HG03064 (cell line): Measurements from ENCODE around the gene RXRA.
"Not testable (repeated sequence)": the region's sequence is repeated elsewhere in the genome, so short reads cannot be mapped to it uniquely, and the experiment has no call there.

Source experiments
- ATAC-seq: cut with Tn5 transposase; IDR thresholded peaks from one replicate; pipeline ENCODE4 v1.9.1; 2021; ENCODE audit warnings: low read depth; ENCODE audit not compliant: unreplicated experiment

The RXRA gene

DNA sequence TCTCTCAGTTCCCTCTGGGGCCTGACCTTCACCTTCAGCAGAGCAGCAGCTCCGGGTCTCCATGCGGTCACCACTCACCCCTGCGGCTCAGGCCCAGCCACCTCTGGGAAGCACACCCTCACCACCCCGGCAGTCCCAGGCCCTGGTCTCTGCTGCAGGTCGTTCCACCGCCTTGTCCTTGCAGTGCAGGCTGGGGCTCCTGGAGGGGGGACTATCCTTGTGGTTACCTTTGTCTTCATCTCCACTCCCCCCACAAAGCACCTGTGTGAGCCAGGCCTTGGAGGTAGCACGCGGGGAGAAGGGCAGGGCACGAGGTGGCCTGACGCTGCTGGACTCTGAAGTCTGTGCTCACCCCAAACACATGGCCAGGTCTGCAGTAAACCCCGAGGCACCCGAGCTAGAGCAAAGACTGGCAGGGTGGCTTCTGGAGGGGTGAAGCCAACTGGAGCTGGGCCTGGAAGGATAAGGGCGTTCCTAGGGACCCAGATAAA is 33.2 kb upstream of the RXRA start:
- no peak for ATAC-seq

DNA sequence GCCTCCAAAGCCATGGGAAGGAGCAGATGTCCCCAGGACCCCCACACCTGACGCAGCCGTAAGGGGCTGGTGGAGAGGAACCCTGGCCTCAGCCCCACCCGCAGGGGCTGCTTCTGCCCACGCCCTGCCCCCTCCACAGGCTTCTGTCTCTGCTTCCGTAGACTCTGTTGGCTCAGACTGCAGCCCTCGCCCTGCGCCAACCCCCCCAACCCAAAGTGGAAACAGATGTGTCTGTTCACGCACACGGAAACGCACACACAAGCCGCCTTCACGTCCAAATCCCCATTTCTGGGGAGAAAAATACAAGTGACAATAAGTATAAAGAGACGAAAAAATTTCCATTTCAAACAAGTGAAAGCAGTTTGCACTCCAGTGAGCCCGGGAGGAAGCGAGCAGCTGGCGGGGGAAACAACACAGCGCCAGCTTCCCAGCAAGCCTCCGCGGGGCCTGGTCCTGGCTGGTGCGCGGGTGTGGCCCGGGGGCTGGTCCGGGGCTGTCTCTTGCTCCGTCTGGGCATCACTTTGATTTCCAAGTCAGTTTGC is 32.6 kb upstream of the RXRA start:
- no peak for ATAC-seq

GRCh38 chr9:134294153-134295071 is 31.8 kb upstream of the RXRA start:
- ATAC-seq, result no peak

DNA sequence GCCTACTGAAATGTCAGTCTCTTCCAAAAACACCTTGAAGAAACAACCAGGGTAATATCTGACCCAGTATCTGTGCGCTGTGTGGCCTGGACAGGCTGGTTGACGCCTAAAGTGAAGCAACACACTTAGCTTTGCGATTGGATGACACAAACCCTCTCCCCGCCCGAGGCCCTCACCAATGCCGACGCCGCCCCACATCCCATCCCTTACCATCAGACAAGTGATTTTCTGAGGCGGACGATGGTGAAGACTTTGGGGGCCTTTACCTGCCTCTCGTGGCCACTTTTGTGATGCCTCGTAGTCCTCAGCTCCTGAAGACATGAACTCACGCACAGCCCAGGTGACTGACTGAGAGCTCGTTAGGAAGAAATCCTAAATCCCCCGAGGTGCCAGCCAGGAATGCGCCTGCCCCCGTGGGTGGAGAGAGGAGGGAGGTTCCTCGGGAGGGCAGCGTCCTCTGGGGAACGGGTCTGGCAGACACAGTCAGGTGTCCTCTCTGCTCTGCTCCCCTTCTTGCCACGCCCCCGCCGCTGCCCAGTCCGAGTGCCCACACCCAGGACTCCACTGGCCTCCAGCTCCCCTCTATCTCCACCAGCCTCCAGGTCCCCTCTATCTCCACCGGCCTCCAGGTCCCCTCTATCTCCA is 31.0 kb upstream of the RXRA start:
- ATAC-seq, result no peak

DNA sequence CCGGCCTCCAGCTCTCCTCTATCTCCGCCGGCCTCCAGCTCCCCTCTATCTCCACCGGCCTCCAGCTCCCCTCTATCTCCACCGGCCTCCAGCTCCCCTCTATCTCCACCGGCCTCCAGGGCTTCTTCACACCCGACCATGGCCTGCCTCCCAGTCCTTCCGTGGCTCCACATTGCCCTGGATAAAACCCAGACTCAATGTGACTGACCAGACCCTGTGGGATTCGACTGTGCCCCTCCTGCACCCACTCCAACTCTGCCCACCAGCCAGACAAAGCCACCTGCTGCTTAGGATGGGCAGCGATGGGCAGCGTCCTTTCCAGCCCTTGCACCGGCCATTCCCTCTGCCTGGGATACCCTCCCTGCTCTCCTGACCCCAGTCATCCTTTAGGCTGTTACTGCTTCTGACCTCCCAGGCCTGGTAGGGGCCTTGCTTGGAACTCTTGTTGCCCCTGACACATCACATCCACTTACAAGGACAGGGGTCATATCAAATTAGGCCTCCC is 30.5 kb upstream of the RXRA start:
- ATAC-seq, result no peak

GRCh38 chr9:134296301-134297082 is 29.8 kb upstream of the RXRA start:
- no peak for ATAC-seq

GRCh38 chr9:134297083-134297410 is 29.2 kb upstream of the RXRA start:
- no peak for ATAC-seq

DNA sequence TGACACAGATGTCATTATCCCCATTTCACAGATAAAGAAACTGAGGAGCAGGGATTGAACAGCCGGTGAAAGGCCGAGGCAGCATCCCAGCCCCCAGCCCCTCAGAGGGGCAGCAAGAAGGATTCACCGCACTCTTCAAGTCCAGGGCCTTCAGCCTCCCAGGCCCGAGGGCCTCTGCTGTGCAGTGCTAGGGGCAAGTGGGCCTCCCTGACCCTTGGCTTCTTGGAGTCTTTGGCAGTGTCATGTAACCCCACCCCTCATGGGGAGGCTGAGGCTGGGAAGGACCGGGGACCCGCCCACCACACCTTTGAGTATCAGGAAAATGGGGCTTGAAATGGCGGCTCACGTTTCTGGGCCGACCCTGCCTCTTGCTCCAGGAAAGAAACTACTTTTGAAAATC is 28.7 kb upstream of the RXRA start:
- ATAC-seq, result no peak

GRCh38 chr9:134298000-134298399 is 28.3 kb upstream of the RXRA start:
- ATAC-seq, result no peak

GRCh38 chr9:134299068-134299467 is 27.2 kb upstream of the RXRA start:
- no peak for ATAC-seq

DNA sequence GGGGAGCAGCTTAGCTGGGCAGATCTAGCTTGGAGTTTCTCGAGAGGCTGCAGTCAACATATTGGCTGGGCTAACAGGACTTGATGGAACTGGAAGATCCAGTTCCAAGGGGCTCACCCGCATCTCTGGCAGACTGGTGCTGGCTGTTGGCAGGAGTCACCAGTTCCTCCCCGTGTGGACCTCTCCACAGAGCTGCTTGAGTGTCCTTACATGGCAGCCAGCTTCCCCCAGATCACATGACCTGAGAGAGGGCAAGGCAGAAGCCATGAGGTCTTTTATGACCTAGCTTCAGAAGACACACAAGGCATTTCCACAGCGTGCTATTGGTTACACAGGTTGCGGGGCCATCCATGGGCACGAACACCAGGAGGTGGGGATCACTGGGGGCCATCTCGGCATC is 26.4 kb upstream of the RXRA start:
- no peak for ATAC-seq

DNA sequence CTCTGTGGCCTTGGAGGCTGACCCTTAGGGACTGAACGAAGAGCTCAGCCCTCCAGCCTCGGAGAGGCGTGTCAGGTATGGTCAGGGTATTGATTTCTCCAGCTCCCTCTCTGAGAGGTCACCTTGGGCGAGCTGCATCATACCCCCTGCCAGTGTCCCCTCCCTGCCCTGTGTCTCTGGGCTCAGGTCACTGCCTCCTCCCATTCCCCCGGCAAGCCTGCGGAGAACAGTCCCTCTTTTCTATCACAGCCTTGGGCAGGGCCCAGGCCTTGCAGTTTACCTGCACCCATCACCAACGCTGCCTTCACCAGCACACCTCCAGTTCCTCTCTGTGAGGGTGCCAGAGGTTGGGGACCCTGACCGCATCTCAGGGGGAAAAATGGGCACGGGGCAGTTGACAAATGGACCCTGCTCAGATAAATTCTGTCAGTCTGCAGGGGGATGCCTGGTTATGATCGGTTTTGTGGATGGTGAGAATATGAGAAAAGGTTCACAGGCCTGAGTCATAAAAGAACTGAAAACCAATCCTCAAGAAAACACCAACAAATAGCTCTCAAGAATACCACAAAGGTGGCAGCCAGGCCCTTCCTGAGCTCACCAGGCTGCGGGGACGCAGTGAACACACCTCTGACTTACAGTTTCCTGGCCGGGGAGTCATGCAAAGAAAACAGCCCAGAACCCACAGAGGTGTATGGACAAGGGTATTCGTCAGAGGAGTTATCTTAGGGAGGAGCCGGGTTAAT is 24.7 kb upstream of the RXRA start:
- no peak for ATAC-seq

GRCh38 chr9:134302130-134302817 is 24.0 kb upstream of the RXRA start:
- ATAC-seq, result no peak

DNA sequence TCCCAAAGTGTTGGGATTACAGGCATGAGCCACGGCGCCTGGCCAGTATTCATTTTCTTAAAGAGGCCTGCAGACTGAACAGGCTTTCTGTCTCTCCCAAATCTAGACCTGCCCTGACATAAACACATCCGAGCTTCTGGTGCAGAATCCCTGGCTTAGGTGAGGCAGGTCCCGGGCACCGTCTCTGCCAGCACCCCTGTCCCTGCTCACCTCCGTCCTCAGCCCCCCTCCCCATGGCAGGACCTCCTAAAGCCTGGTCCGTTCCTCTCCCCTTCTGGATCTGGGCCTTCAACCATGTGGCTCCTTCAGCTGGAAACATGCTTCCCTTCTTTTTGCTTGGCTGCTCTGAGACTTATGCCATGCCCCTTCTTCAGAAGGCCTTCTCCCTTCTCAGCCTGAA is 22.7 kb upstream of the RXRA start:
- ATAC-seq, result no peak

GRCh38 chr9:134304261-134304660 is 22.0 kb upstream of the RXRA start:
- ATAC-seq, result no peak

DNA sequence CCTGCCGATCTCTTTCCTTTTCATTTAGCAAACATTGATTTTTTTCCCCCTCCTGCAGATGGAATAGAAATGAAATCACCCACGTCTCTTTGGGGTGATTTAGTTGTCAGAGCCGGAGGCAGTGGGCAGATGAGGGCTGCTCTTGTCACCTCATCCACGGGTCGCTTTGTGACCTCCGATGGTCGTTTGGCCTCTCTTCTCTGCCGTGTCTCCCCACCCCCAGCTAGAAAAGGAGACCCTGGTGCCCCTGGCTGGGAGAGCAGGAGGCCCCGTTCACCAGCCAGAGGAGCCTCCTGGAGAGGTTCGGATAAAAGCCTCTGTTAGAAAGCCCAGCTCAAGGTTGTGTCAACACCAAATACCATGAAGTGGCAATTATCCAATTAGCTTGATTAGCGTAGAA is 21.6 kb upstream of the RXRA start:
- ATAC-seq, result no peak

GRCh38 chr9:134305533-134305932 is 20.7 kb upstream of the RXRA start:
- ATAC-seq, result no peak

GRCh38 chr9:134306042-134306441 is 20.2 kb upstream of the RXRA start:
- ATAC-seq, result not testable (repeated sequence)
